Muscle layer of duodenum (tissue), 2 donors: ENCODE measurements around the gene SH3GLB2.
"Not testable (repeated sequence)": the region's sequence is repeated elsewhere in the genome, so short reads cannot be mapped to it uniquely, and the experiment has no call there.

ENCODE experiments used
- H3K27ac ChIP-seq: one replicate; pipeline ENCODE4 v1.7.0; 2013; ENCODE audit warnings: mild to moderate bottlenecking, low read length
- H3K27me3 ChIP-seq: one replicate; pipeline ENCODE4 v1.7.0; 2013; ENCODE audit warnings: low read depth, mild to moderate bottlenecking, control low read depth, low read length
- H3K36me3 ChIP-seq, 2 donors: one replicate each; pipeline ENCODE4 v1.7.0; 2013; ENCODE audit warnings: low read length in 2 of 2, control low read depth in 1 of 2, mild to moderate bottlenecking in 1 of 2; ENCODE audit not compliant: insufficient read depth in 2 of 2, control insufficient read depth in 1 of 2
- H3K4me1 ChIP-seq, 2 donors: one replicate each; pipeline ENCODE4 v1.7.0; 2013; ENCODE audit warnings: low read length in 2 of 2, mild to moderate bottlenecking in 2 of 2, control low read depth in 1 of 2, moderate library complexity in 1 of 2; ENCODE audit not compliant: insufficient read depth in 2 of 2, control insufficient read depth in 1 of 2
- H3K4me3 ChIP-seq, 2 donors: one replicate each; pipeline ENCODE4 v1.7.0; 2013; ENCODE audit warnings: low read length in 2 of 2, low read depth in 1 of 2, mild to moderate bottlenecking in 1 of 2
- H3K9me3 ChIP-seq, 2 donors: one replicate each; pipeline ENCODE4 v1.7.0; 2013; ENCODE audit warnings: low read length in 2 of 2, control low read depth in 1 of 2, mild to moderate bottlenecking in 1 of 2; ENCODE audit not compliant: control insufficient read depth in 1 of 2
- donor health status: healthy.

Gene SH3GLB2

GRCh38 chr9:129042016-129042415, 13.9 kb upstream of the SH3GLB2 start:
- Histone ChIP-seq H3K4me1 (peaks cover 15 to 19% of the 10 kb centered on the region in 2 donors), H3K27me3 (no peaks in the 10 kb centered on the region), H3K9me3 (no peaks in the 10 kb centered on the region), H3K27ac (no peak overlapping the region), H3K36me3 (peaks cover 12 to 48% of the 10 kb centered on the region in 2 donors), H3K4me3 (no peak overlapping the region)

GRCh38 chr9:129040113-129040643, 12.0 kb upstream of the SH3GLB2 start:
- H3K36me3 ChIP-seq, result peaks cover 12 to 34% of the 10 kb centered on the region in 2 donors
- H3K27ac ChIP-seq, result no peak overlapping the region
- no peaks in the 10 kb centered on the region for H3K9me3 ChIP-seq
- no peaks in the 10 kb centered on the region for H3K27me3 ChIP-seq
- H3K4me1 ChIP-seq, result peaks cover 16 to 23% of the 10 kb centered on the region in 2 donors
- no peak overlapping the region for H3K4me3 ChIP-seq

GRCh38 chr9:129038109-129038852, 10.2 kb upstream of the SH3GLB2 start:
- Histone ChIP-seq H3K27me3 (no peaks in the 10 kb centered on the region), H3K27ac (peak overlapping the region; percentile 63), H3K4me1 (peaks cover 16 to 23% of the 10 kb centered on the region in 2 donors), H3K4me3 (peak overlapping the region; percentile 81 to 90), H3K9me3 (no peaks in the 10 kb centered on the region), H3K36me3 (peaks cover 12 to 23% of the 10 kb centered on the region in 2 donors)

- peaks cover 12 to 21% of the 10 kb centered on the region in 2 donors for H3K36me3 ChIP-seq
- peaks cover 16 to 23% of the 10 kb centered on the region in 2 donors for H3K4me1 ChIP-seq
- peak overlapping the region; percentile 63 for H3K27ac ChIP-seq
- H3K9me3 ChIP-seq, result no peaks in the 10 kb centered on the region
- peak overlapping the region; percentile 81 to 90 for H3K4me3 ChIP-seq
- H3K27me3 ChIP-seq, result no peaks in the 10 kb centered on the region
These were observed 9.6 kb upstream of the SH3GLB2 start for GRCh38 chr9:129037767-129038098.

- peaks cover 16 to 23% of the 10 kb centered on the region in 2 donors for H3K4me1 ChIP-seq
- peaks cover 7 to 16% of the 10 kb centered on the region in 2 donors for H3K36me3 ChIP-seq
- no peaks in the 10 kb centered on the region for H3K27me3 ChIP-seq
- H3K27ac ChIP-seq, result peak overlapping the region; percentile 63
- peak overlapping the region; percentile 81 to 90 for H3K4me3 ChIP-seq
- no peaks in the 10 kb centered on the region for H3K9me3 ChIP-seq
These were observed 9.0 kb upstream of the SH3GLB2 start for GRCh38 chr9:129036923-129037766.

GRCh38 chr9:129036241-129036922, 8.3 kb upstream of the SH3GLB2 start, which contains the start of gene MIGA2:
Gene MIGA2, plus strand, starts transcription at chr9:129036626. Its CDS starts 3,969 bp downstream, at chr9:129040595.
- peak within 1 kb of the TSS; percentile 63 for H3K27ac ChIP-seq
- peaks cover 0 to 8% of the 10 kb centered on the region in 2 donors for H3K36me3 ChIP-seq
- peaks cover 16 to 23% of the 10 kb centered on the region in 2 donors for H3K4me1 ChIP-seq
- H3K4me3 ChIP-seq, result peak within 1 kb of the TSS; percentile 81 to 90
- no peaks in the 10 kb centered on the region for H3K27me3 ChIP-seq
- H3K9me3 ChIP-seq, result no peaks in the 10 kb centered on the region

GRCh38 chr9:129035838-129036237, 7.7 kb upstream of the SH3GLB2 start:
- Histone ChIP-seq H3K27ac (peak overlapping the region; percentile 50), H3K4me1 (peaks cover 16 to 23% of the 10 kb centered on the region in 2 donors), H3K4me3 (peak overlapping the region; percentile 81 to 90)
- not testable (repeated sequence) for H3K27me3 ChIP-seq, H3K36me3 ChIP-seq, H3K9me3 ChIP-seq

- H3K4me3 ChIP-seq, result no peak overlapping the region
- H3K27me3 ChIP-seq, result no peaks in the 10 kb centered on the region
- H3K4me1 ChIP-seq, result peaks cover 13 to 22% of the 10 kb centered on the region in 2 donors
- H3K9me3 ChIP-seq, result no peaks in the 10 kb centered on the region
- H3K36me3 ChIP-seq, result no peaks in the 10 kb centered on the region
- H3K27ac ChIP-seq, result no peak overlapping the region
These were observed 5.1 kb upstream of the SH3GLB2 start for GRCh38 chr9:129033216-129033615.

- Histone ChIP-seq H3K36me3 (no peaks in the 10 kb centered on the region), H3K27ac (no peak overlapping the region), H3K4me1 (peaks cover 7 to 17% of the 10 kb centered on the region in 2 donors), H3K27me3 (no peaks in the 10 kb centered on the region), H3K9me3 (no peaks in the 10 kb centered on the region), H3K4me3 (no peak overlapping the region)
These were observed 4.5 kb upstream of the SH3GLB2 start for GRCh38 chr9:129032541-129033159.

GRCh38 chr9:129031514-129031913, 3.4 kb upstream of the SH3GLB2 start:
- H3K4me3 ChIP-seq, result no peak overlapping the region
- no peaks in the 10 kb centered on the region for H3K27me3 ChIP-seq
- H3K36me3 ChIP-seq, result no peaks in the 10 kb centered on the region
- H3K27ac ChIP-seq, result no peak overlapping the region
- H3K4me1 ChIP-seq, result peaks cover 4 to 21% of the 10 kb centered on the region in 2 donors
- H3K9me3 ChIP-seq, result no peaks in the 10 kb centered on the region
